HepG2 (cell line): ENCODE measurements around the gene CD69. TPM values are rescaled to one million over a fixed set of nuclear protein-coding genes. Genes with fewer than 3 reads are reported as not detected.

ENCODE experiments used
- ATAC-seq: fragments of 200-7000 bp; cut with Tn5 transposase; 3 replicates; pipeline ENCODE4 v1.9.1; 2020; ENCODE audit warnings: mild to moderate bottlenecking, moderate library complexity
- BruUV-seq: library from RNA; stranded (reverse); fragments of 400-500 nt; replicated peaks from 2 replicates; lab custom pipeline; 2021; lab: Mats Ljungman, UMichigan
- CTCF ChIA-PET: fragments of 300-600 bp; formaldehyde crosslinking; extraction: SDS; loops from one replicate; lab custom pipeline; 2021; ENCODE audit warnings: low total read pairs, inconsistent platforms, low intra/inter-chr PET ratio; lab: Yijun Ruan, JAX
- POLR2A ChIA-PET: fragments of 350-600 bp; sonication (Branson Sonifier 250); formaldehyde crosslinking; loops from one replicate; lab custom pipeline; 2020; ENCODE audit warnings: antibody characterized with exemption, inconsistent platforms; lab: Yijun Ruan, JAX
- DNase-seq: peaks from one replicate; pipeline ENCODE4 v3.0.0-alpha.2; 2015; ENCODE audit warnings: low spot score
- FAIRE-seq: peaks from 3 replicates; lab custom pipeline; 2011; peaks lifted over from hg19 to GRCh38; lab: Jason Lieb, UNC
- H2AFZ ChIP-seq: one replicate; pipeline ENCODE4 v1.6.1; 2011; ENCODE audit warnings: low read length, inconsistent platforms
- H3K27ac ChIP-seq: fragments of 300-600 bp; 3 replicates; pipeline ENCODE4 v1.8.0; 2011; ENCODE audit warnings: mixed run types, mild to moderate bottlenecking, mixed read lengths, low read length, inconsistent platforms; ENCODE audit not compliant: insufficient read depth; ENCODE audit errors: extremely low read length
- H3K27me3 ChIP-seq, 2 experiments: fragments of 200-600 bp in 1 of 2; 2 replicates in 1 of 2; 3 replicates in 1 of 2; pipeline versions ENCODE4 v1.6.0 to v1.8.0; 2011; ENCODE audit warnings: low read length in 2 of 2, mild to moderate bottlenecking in 2 of 2, moderate library complexity in 2 of 2, inconsistent platforms in 1 of 2; ENCODE audit not compliant: insufficient read depth in 2 of 2, control insufficient read depth in 1 of 2
- H3K36me3 ChIP-seq, 2 experiments: fragments of 200-600 bp in 1 of 2; replicated peaks in 1 of 2; 2 replicates in 1 of 2; 3 replicates in 1 of 2; pipeline versions ENCODE4 v1.5.1 to v1.8.0; 2011; ENCODE audit warnings: low read length in 2 of 2, inconsistent platforms in 1 of 2; ENCODE audit not compliant: insufficient read depth in 2 of 2, control insufficient read depth in 1 of 2
- H3K4me1 ChIP-seq: 2 replicates; pipeline ENCODE4 v1.5.1; 2012; ENCODE audit warnings: low read length, inconsistent platforms; ENCODE audit not compliant: insufficient read depth
- H3K4me2 ChIP-seq: 2 replicates; pipeline ENCODE4 v1.6.0; 2011; ENCODE audit warnings: low read depth, low read length, inconsistent platforms
- H3K4me3 ChIP-seq, 3 experiments: fragments of 200-600 bp in 1 of 3; sonication (generic), shearing (Covaris generic) in 1 of 3; replicated peaks in 1 of 3; 2 replicates each; pipeline ENCODE4 v1.5.1; 2011 to 2016; ENCODE audit warnings: low read length in 3 of 3, inconsistent platforms in 2 of 3, low read depth in 2 of 3, mild to moderate bottlenecking in 2 of 3, control low read depth in 1 of 3, mixed read lengths in 1 of 3; ENCODE audit not compliant: insufficient read depth in 1 of 3
- H3K79me2 ChIP-seq: one replicate; pipeline ENCODE4 v1.6.1; 2011; ENCODE audit warnings: low read length, inconsistent platforms; ENCODE audit not compliant: insufficient read depth
- H3K9ac ChIP-seq: 2 replicates; pipeline ENCODE4 v1.6.0; 2011; ENCODE audit warnings: mild to moderate bottlenecking, low read depth, low read length, inconsistent platforms; ENCODE audit not compliant: insufficient read depth
- H3K9me3 ChIP-seq: 2 replicates; pipeline ENCODE4 v1.5.1; 2012; ENCODE audit warnings: mild to moderate bottlenecking, low read length
- H4K20me1 ChIP-seq: 2 replicates; pipeline ENCODE4 v1.6.0; 2011; ENCODE audit warnings: inconsistent platforms, mild to moderate bottlenecking, low read length, moderate library complexity; ENCODE audit not compliant: insufficient read depth
- CBX1 ChIP-seq: IDR thresholded peaks from one replicate; pipeline ENCODE4 v1.6.1; 2016; ENCODE audit warnings: antibody characterized with exemption, low read depth
- KLF12 ChIP-seq: sonication (generic); formaldehyde crosslinking; IDR thresholded peaks from 2 replicates; pipeline ENCODE4 v1.4.0; 2020; ENCODE audit warnings: missing genetic modification reagents, borderline replicate concordance
- LRRFIP1 ChIP-seq: sonication (generic); formaldehyde crosslinking; conservative IDR thresholded peaks from 2 replicates; pipeline ENCODE4 v1.4.0; 2020; ENCODE audit warnings: missing genetic modification reagents
- PATZ1 ChIP-seq: sonication (generic); formaldehyde crosslinking; IDR thresholded peaks from 2 replicates; pipeline ENCODE4 v1.4.0; 2020; ENCODE audit warnings: missing genetic modification reagents
- SNAI1 ChIP-seq: sonication (generic); formaldehyde crosslinking; IDR thresholded peaks from 2 replicates; pipeline ENCODE4 v1.5.0; 2020; ENCODE audit warnings: mild to moderate bottlenecking, missing genetic modification reagents, borderline replicate concordance
- STAT6 ChIP-seq: sonication (generic); formaldehyde crosslinking; IDR thresholded peaks from 2 replicates; pipeline ENCODE4 v1.4.0; 2020; ENCODE audit warnings: missing genetic modification reagents, mild to moderate bottlenecking, borderline replicate concordance
- TAF1 ChIP-seq: sonication (generic); formaldehyde crosslinking; IDR thresholded peaks from 2 replicates; pipeline ENCODE4 v1.4.0; 2020; ENCODE audit warnings: missing genetic modification reagents
- ZNF12 ChIP-seq: sonication (generic); formaldehyde crosslinking; IDR thresholded peaks from 2 replicates; pipeline ENCODE4 v1.5.0; 2020; ENCODE audit warnings: missing genetic modification reagents
- ZNF292 ChIP-seq: sonication (generic); formaldehyde crosslinking; IDR thresholded peaks from 2 replicates; pipeline ENCODE4 v1.8.1; 2022; ENCODE audit warnings: mild to moderate bottlenecking, low read depth, missing genetic modification reagents, borderline replicate concordance
- ZNF501 ChIP-seq: sonication (generic); formaldehyde crosslinking; IDR thresholded peaks from 2 replicates; pipeline ENCODE4 v1.5.1; 2020; ENCODE audit warnings: mild to moderate bottlenecking, moderate library complexity, missing genetic modification reagents
- ZNF562 ChIP-seq: sonication (generic); formaldehyde crosslinking; IDR thresholded peaks from 2 replicates; pipeline ENCODE4 v1.8.0; 2022; ENCODE audit warnings: missing genetic modification reagents, borderline replicate concordance
- ZNF607 ChIP-seq: sonication (generic); formaldehyde crosslinking; IDR thresholded peaks from 2 replicates; pipeline ENCODE4 v1.5.1; 2020; ENCODE audit warnings: missing genetic modification reagents, mild to moderate bottlenecking, borderline replicate concordance
- WGBS: methylation state at CpG from one replicate; pipeline ENCODE4 v1.1.6; 2017; ENCODE audit warnings: low lambda C conversion rate; 5-methylcytosine and 5-hydroxymethylcytosine counted together
- in situ Hi-C: cut with HindIII; loops from 2 replicates; pipeline ENCODE4 v1.10.0; 2017; ENCODE audit warnings: low pct_unique_long_range_greater_than_20kb; ENCODE audit not compliant: extremely low pct_ligation_motif_present
- intact Hi-C: fragments of 100-400 bp; cut with micrococcal nuclease; formaldehyde crosslinking; loops from one replicate; pipeline ENCODE4 v1.10.0; 2022; ENCODE audit not compliant: unreplicated experiment
- polyA plus RNA-seq, 8 experiments: library from polyadenylated mRNA; depleted of rRNA in 3 of 8; stranded (reverse) in 7 of 8; unstranded in 1 of 8; fragments of >200 nt; fragmentation: Illumina TruSeq in 4 of 8; extraction: Trizol in 4 of 8; gene quantifications; 2 replicates each; pipeline versions ENCODE4 v1.2.1 to v1.2.3, GENCODE V29; 2011 to 2016; ENCODE audit warnings: low read depth in 4 of 8, missing spikeins in 1 of 8, mixed read lengths in 1 of 8; ENCODE audit not compliant: insufficient read depth in 1 of 8
- total RNA-seq, 5 experiments: library from RNA; depleted of rRNA; stranded (reverse); fragments of >200 nt; fragmentation: Illumina TruSeq; extraction: Trizol; gene quantifications; 2 replicates each; pipeline ENCODE4 v1.2.3, GENCODE V29; 2016; ENCODE audit warnings: low read depth in 1 of 5

Gene CD69
- total and polyA plus RNA-seq, 2 of the 13 experiments (the other 11 are each of a cell fraction or from before 2014, with no cell fraction given), result not detected

- TF ChIP-seq PATZ1 (CRISPR knock-in tag) (no peak), ZNF292 (no peak)
- TF ChIP-seq, all 625 proteins: peak for 0
Observed at GRCh38 chr12:9786726-9787717, 26.3 kb upstream of the CD69 start (continued).

- H3K9ac ChIP-seq, result no peak overlapping the region
- H3K27ac ChIP-seq, result no peak overlapping the region
- FAIRE-seq, result no peak
- CTCF ChIA-PET, result no interaction called here
- in situ Hi-C loops, result no loop called here
- no peak for ATAC-seq
- no peak for DNase-seq
- intact Hi-C loops, result no loop called here
- BruUV-seq, result no TSS peak
- POLR2A ChIA-PET, result no interaction called here
- no peak overlapping the region for H3K4me2 ChIP-seq
- H3K4me3 ChIP-seq, result no peak overlapping the region
- TF ChIP-seq ZNF501 (CRISPR knock-in tag) (no peak), ZNF12 (CRISPR knock-in tag) (no peak), SNAI1 (CRISPR knock-in tag) (no peak), STAT6 (CRISPR knock-in tag) (no peak), LRRFIP1 (no peak), TAF1 (CRISPR knock-in tag) (no peak), ZNF607 (CRISPR knock-in tag) (no peak), ZNF562 (no peak), CBX1 (no peak), KLF12 (CRISPR knock-in tag) (no peak)
- H3K27me3 ChIP-seq, result peaks cover 0 to 3% of the 10 kb centered on the region in 2 experiments; a peak in 1 of 5 replicates
- H3K36me3 ChIP-seq, result no peaks in the 10 kb centered on the region
- H2AFZ ChIP-seq, result no peak overlapping the region
- H3K79me2 ChIP-seq, result no peaks in the 10 kb centered on the region
- H4K20me1 ChIP-seq, result no peaks in the 10 kb centered on the region
- WGBS, result 23% methylated on average over 3 of the region's 3 CpGs
- no peaks in the 10 kb centered on the region for H3K9me3 ChIP-seq
- no peaks in the 10 kb centered on the region for H3K4me1 ChIP-seq
Observed at GRCh38 chr12:9784816-9785215, 24.1 kb upstream of the CD69 start.
